Common myeloid progenitor, CD34-positive (primary cell): ENCODE measurements around the gene SMARCC2.

Experiments used
- CTCF ChIA-PET: fragments of 350-600 bp; sonication (Branson Sonifier 250); formaldehyde crosslinking; loops from one replicate; lab custom pipeline; 2021; ENCODE audit warnings: antibody characterized with exemption; lab: Charles Lee
- POLR2A ChIA-PET: fragments of 350-600 bp; sonication (Branson Sonifier 250); formaldehyde crosslinking; loops from one replicate; lab custom pipeline; 2021; ENCODE audit warnings: antibody characterized with exemption; lab: Charles Lee
- DNase-seq, 3 donors: peaks; one replicate each; pipeline versions ENCODE4 v3.0.0 to v3.0.0-alpha.2; 2013
- H3K27ac ChIP-seq, 2 experiments: 1 replicate in 1 of 2; 2 replicates in 1 of 2; pipeline ENCODE4 v1.7.0; 2013; ENCODE audit warnings: inconsistent platforms in 2 of 2, low read length in 2 of 2, mild to moderate bottlenecking in 2 of 2, low read depth in 1 of 2, moderate library complexity in 1 of 2; ENCODE audit not compliant: severe bottlenecking in 2 of 2, insufficient read depth in 1 of 2, poor library complexity in 1 of 2
- H3K27me3 ChIP-seq, 5 experiments: replicated peaks in 2 of 5; 1 replicate in 3 of 5; 2 replicates in 2 of 5; pipeline versions ENCODE4 v1.6.1 to v1.7.0; 2013; ENCODE audit warnings: low read length in 4 of 5, mild to moderate bottlenecking in 2 of 5, moderate library complexity in 2 of 5, inconsistent platforms in 1 of 5; ENCODE audit not compliant: insufficient read depth in 5 of 5, control insufficient read depth in 4 of 5
- H3K36me3 ChIP-seq, 4 experiments: 1 replicate in 2 of 4; 2 replicates in 2 of 4; pipeline versions ENCODE4 v1.6.1 to v1.7.0; 2013; ENCODE audit warnings: low read length in 3 of 4, control low read depth in 1 of 4, mild to moderate bottlenecking in 1 of 4; ENCODE audit not compliant: control insufficient read depth in 4 of 4, insufficient read depth in 4 of 4
- H3K4me1 ChIP-seq, 4 experiments: 1 replicate in 3 of 4; 2 replicates in 1 of 4; pipeline versions ENCODE4 v1.6.1 to v1.7.1; 2013; ENCODE audit warnings: low read length in 3 of 4, mild to moderate bottlenecking in 3 of 4, control low read depth in 1 of 4, inconsistent platforms in 1 of 4, moderate library complexity in 1 of 4; ENCODE audit not compliant: control insufficient read depth in 4 of 4, insufficient read depth in 4 of 4; ENCODE audit errors: control extremely low read depth in 1 of 4
- H3K4me3 ChIP-seq, 7 experiments: 1 replicate in 4 of 7; 2 replicates in 3 of 7; pipeline versions ENCODE4 v1.5.1 to v1.7.0; 2013; ENCODE audit warnings: mild to moderate bottlenecking in 7 of 7, low read length in 6 of 7, moderate library complexity in 6 of 7, inconsistent platforms in 2 of 7, low read depth in 2 of 7, control low read depth in 1 of 7; ENCODE audit not compliant: insufficient read depth in 4 of 7, control insufficient read depth in 1 of 7; ENCODE audit errors: extremely low read depth in 1 of 7
- H3K9me3 ChIP-seq, 5 experiments: 1 replicate in 4 of 5; 2 replicates in 1 of 5; pipeline versions ENCODE4 v1.6.1 to v1.7.1; 2013; ENCODE audit warnings: low read length in 4 of 5, mild to moderate bottlenecking in 2 of 5, inconsistent platforms in 1 of 5, low read depth in 1 of 5, moderate library complexity in 1 of 5; ENCODE audit not compliant: control insufficient read depth in 4 of 5, insufficient read depth in 2 of 5; ENCODE audit errors: control extremely low read depth in 1 of 5
- WGBS: methylation state at CpG from one replicate; pipeline ENCODE4 v1.1.5; 2013; ENCODE audit not compliant: insufficient coverage; 5-methylcytosine and 5-hydroxymethylcytosine counted together

Gene SMARCC2

DNA sequence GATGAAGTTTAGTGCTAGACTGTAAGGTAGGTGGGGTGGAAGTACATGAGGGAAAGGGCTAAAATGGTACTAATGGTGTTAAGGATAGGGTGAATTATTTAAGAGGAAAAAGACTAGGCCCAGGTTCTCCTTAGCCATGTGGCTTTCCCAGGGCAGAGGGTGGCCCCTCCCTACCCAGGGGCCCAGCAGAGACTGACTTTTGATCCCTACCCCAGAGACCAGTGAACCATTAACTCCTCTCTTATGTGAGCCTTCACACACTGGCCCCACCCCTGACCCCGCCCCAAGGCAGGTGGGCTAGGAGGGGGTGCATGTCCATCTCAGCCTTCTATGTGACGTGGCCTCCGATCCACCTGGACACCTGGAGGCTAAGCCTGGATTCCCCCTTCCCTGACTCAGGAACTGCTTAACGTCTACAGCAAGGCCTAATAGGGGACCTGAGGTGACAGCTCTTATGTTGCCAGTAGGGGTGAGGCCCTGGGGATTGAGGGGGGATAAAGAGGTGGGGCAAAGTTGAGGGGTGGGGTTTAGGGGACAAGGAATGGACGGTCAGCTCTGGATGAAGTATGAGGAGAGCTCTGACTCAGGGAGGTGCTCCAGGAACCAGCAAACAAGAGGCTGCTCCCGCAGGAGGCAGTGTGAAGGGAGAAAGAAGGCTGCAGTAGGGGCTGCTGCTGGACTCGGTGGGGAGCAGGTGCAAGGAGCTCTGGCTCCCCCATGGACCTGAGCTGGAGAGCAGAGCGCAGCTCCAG is 41.3 kb upstream of the SMARCC2 start:
- CTCF ChIA-PET, result interaction anchor here (1.1 to 4.8 kb wide), 3 partner anchors 24 to 41 kb away, joined by 3 to 26 read pairs (median 3); partner anchors contain the start of gene ANKRD52
- Histone ChIP-seq H3K36me3 (peaks cover 0 to 9% (median 7%) of the 10 kb centered on the region in 4 experiments), H3K4me1 (no peaks in the 10 kb centered on the region), H3K27me3 (no peaks in the 10 kb centered on the region), H3K4me3 (no peak overlapping the region), H3K27ac (no peak overlapping the region), H3K9me3 (no peaks in the 10 kb centered on the region)
- 91% methylated on average over 5 of the region's 8 CpGs for WGBS
- POLR2A ChIA-PET, result interaction anchor here (0.6 kb wide), 1 partner anchor 183 kb away, joined by 7 read pairs; no protein-coding TSS in a partner anchor
- DNase-seq, result no peak

DNA sequence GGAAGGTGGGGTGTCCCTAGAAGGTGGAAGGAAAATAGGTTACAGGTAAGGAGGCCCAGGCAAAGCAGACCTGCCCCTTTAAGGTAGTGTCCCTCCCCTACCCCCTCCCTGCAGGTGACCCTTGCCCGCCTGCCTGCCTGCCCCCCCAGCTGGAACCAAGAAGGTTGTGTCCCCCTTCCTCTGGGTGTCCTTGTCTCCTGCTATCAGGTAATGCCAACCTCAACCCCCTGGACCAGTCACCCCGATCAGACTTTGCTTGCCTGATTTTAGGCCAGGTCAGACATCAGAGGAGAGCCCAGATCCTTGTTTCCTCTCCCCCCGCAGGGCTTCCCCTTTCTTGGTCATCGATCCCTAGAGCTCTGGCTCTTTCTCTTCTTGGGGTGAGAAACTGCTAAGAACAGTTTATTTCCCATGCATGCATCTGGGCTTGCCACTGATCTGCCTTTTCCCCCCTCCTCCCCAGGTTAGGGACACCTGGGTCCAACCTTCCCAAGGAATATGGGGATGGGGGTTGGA is 40.7 kb upstream of the SMARCC2 start, which contains the start of gene SLC39A5:
TSS of gene SLC39A5 (plus strand) at position 136 of the 516 bp plus-strand sequence. CDS start 1,224 bp downstream, outside the sequence.
- no peaks in the 10 kb centered on the region for H3K9me3 ChIP-seq
- no peaks in the 10 kb centered on the region for H3K27me3 ChIP-seq
- no peak within 1 kb of the TSS for H3K4me3 ChIP-seq
- ChIA-PET POLR2A (interaction anchor here (0.6 kb wide), 1 partner anchor 183 kb away, joined by 7 read pairs; no protein-coding TSS in a partner anchor), CTCF (interaction anchor here (1.2 to 4.8 kb wide), 2 partner anchors 24 to 28 kb away, joined by 3 to 26 read pairs; partner anchors contain the start of gene ANKRD52)
- H3K4me1 ChIP-seq, result peaks cover 0 to 4% (median 1%) of the 10 kb centered on the region in 4 experiments
- WGBS, result 33% methylated on average over 1 of the region's 4 CpGs
- DNase-seq, result peak in 2 of 3 donors; percentile 16 to 22
- H3K27ac ChIP-seq, result no peak within 1 kb of the TSS
- H3K36me3 ChIP-seq, result peaks cover 0 to 9% (median 7%) of the 10 kb centered on the region in 4 experiments

DNA sequence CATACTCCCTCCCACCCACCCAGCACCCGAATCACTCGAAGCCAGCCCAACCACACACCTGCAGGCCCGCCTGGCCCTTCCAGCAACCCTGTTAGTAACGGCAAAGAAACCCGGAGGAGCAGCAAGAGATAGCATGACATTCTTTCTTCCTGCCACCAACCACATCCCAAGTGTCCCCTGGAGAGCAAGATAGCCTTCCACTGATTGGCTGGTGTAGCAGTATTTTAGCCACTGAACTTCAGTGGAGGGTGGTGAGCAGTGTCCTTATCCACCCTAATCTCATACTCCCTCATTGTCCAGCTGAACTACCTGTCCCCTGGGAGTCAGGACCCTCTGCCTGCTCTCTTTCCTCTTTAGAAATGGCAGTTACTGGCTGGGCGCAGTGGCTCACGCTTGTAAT is 39.8 kb upstream of the SMARCC2 start:
- Histone ChIP-seq H3K4me1 (peaks cover 0 to 11% (median 7%) of the 10 kb centered on the region in 4 experiments), H3K27ac (no peak overlapping the region), H3K27me3 (no peaks in the 10 kb centered on the region), H3K36me3 (peaks cover 0 to 9% (median 7%) of the 10 kb centered on the region in 4 experiments), H3K9me3 (no peaks in the 10 kb centered on the region), H3K4me3 (no peak overlapping the region)
- ChIA-PET CTCF (interaction anchor here (4.6 kb wide), 1 partner anchor 22 kb away, joined by 39 read pairs; no protein-coding TSS in a partner anchor), POLR2A (no interaction called here)
- DNase-seq, result no peak
- WGBS, result 98% methylated on average over 4 of the region's 7 CpGs

DNA sequence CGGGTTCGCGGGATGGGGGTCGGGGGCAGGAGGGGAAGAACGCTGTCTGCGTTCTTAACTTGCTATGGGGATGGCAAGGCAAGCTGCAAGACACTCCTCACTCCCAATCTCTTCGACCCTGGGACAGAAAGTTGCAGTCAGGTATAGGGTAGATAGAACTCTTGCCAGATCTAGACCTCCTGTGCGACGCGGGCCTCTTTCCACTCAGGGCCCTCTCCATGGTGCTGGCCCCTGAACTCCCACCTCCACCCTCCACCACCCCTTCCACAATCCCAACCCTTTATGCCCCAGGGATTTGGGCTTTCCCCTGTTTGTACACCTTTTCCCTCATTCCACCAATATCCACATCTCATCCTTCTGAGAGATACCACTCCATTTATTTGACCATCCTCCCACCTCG is 35.7 kb upstream of the SMARCC2 start:
- no peaks in the 10 kb centered on the region for H3K9me3 ChIP-seq
- H3K36me3 ChIP-seq, result peaks cover 0 to 9% (median 6%) of the 10 kb centered on the region in 4 experiments
- ChIA-PET CTCF (interaction anchor here (0.7 to 4.6 kb wide), 4 partner anchors 18 to 107 kb away, joined by 3 to 39 read pairs (median 3); partner anchors contain the start of gene ZC3H10), POLR2A (no interaction called here)
- peaks cover 9 to 44% (median 39%) of the 10 kb centered on the region in 4 experiments for H3K4me1 ChIP-seq
- peak in 1 of 3 donors; percentile 11 for DNase-seq
- peak overlapping the region in 1 of 2 experiments; percentile 83 for H3K27ac ChIP-seq
- H3K4me3 ChIP-seq, result peak overlapping the region in 6 of 7 experiments; percentile 75 to 89 (median 85)
- WGBS, result 87% methylated on average over 8 of the region's 11 CpGs
- no peaks in the 10 kb centered on the region for H3K27me3 ChIP-seq

DNA sequence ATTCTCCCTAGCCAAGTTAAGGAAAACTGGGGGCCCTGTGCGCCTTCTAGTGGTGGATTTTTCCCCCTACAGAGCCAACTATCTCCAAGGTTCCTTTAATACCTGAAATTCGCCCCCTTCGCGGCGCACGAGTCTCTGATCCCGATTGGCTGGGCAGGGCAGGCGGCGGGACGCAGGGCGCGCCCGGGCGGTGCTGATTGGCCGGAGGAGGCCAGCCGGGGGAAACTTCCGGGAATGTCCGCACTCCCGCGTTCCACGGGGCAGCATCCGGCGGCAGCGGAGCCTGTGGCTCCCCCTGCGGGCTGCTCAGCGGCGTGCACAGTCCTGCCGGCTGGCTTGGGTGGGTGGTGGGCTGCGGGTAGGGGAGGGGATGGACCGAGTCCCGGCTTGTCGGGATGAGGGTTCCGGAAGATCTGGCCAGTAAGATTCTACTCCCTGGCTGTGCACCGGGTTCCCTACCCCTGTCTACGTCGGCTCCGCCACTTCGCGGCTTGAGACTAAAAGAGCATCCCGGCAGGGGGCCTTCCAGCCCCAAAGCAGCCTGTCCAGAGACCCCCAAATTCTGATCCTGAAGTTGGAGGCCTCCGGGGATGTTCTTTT is 34.9 kb upstream of the SMARCC2 start, which contains the start of gene NABP2:
TSS of gene NABP2 (plus strand) at position 241 of the 600 bp plus-strand sequence. CDS start 515 bp downstream, outside the sequence.
- peak; percentile 96 for DNase-seq
- CTCF ChIA-PET, result interaction anchor here (4.3 to 4.6 kb wide), 2 partner anchors 17 to 33 kb away, joined by 24 to 39 read pairs; partner anchors contain the start of gene ANKRD52

DNA sequence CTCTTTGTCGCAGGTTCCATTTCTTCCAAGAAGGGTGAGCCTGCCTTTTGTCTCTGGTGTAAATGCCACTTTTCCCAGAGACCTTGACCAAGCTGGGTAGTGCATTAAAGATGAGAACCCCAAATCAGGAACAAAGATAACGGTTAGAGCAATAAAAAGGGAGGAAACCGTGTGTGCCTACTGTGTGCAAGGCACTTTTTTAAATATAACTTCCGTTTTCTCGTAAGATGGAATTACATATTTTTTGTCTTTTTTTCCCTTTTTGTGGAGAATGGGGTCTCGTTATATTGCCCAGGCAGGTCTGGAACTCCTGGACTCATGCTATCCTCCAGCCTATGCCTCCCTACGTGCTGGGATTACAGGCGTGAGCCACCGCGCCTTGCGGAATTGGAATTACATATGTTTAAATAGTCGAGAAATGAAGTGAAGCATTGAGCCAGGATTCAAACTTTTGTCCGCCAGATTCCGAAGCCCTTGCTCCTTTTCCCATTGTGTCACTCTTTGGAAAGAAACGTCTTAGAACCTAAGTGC is 34.4 kb upstream of the SMARCC2 start:
- CTCF ChIA-PET, result interaction anchor here (0.6 to 4.3 kb wide), 7 partner anchors 13 to 240 kb away, joined by 3 to 103 read pairs (median 24); partner anchors contain the start of genes ANKRD52, SMARCC2 and ZC3H10

More for the DNA sequence above, 34.9 kb upstream of the SMARCC2 start, which contains the start of gene NABP2:
- peaks cover 9 to 49% (median 42%) of the 10 kb centered on the region in 4 experiments for H3K4me1 ChIP-seq
- peak within 1 kb of the TSS in 1 of 2 experiments; percentile 83 for H3K27ac ChIP-seq
- H3K27me3 ChIP-seq, result no peaks in the 10 kb centered on the region
- H3K4me3 ChIP-seq, result peak within 1 kb of the TSS; percentile 37 to 89 (median 83)
- under 1% methylated on average over 33 of the region's 41 CpGs for whole genome bisulfite sequencing
- POLR2A ChIA-PET, result no interaction called here
- H3K36me3 ChIP-seq, result peaks cover 0 to 9% (median 5%) of the 10 kb centered on the region in 4 experiments
- no peaks in the 10 kb centered on the region for H3K9me3 ChIP-seq

More for the DNA sequence above, 34.4 kb upstream of the SMARCC2 start:
- Histone ChIP-seq H3K9me3 (no peaks in the 10 kb centered on the region), H3K27ac (peak overlapping the region in 1 of 2 experiments; percentile 69), H3K4me3 (peak overlapping the region in 6 of 7 experiments; percentile 52 to 89 (median 85)), H3K27me3 (no peaks in the 10 kb centered on the region), H3K4me1 (peaks cover 9 to 49% (median 42%) of the 10 kb centered on the region in 4 experiments), H3K36me3 (peaks cover 0 to 7% (median 4%) of the 10 kb centered on the region in 4 experiments)
- 17% methylated on average over 9 of the region's 15 CpGs for WGBS
- peak in 1 of 3 donors; percentile 6 for DNase-seq
- POLR2A ChIA-PET, result interaction anchor here (0.6 to 1.2 kb wide), 2 partner anchors 21 to 35 kb away, joined by 3 to 4 read pairs; partner anchors contain the start of gene SMARCC2
